Measurements from ENCODE around the gene PLEKHG3.

GRCh38 chr14:64767215-64767964 is 63.2 kb downstream of the PLEKHG3 start:
- TF ChIP-seq CTCF (conservative IDR thresholded peaks at IDR 0.05) = no peak
- no peak for TF ChIP-seq ZFX (IDR thresholded peaks at IDR 0.05)

All from C4-2B (cell line).